GM21381 (cell line): ENCODE results near the gene TK1.
"Not testable (repeated sequence)": the region's sequence is repeated elsewhere in the genome, so short reads cannot be mapped to it uniquely, and the experiment has no call there.

Experiments used
- ATAC-seq: cut with Tn5 transposase; IDR thresholded peaks from one replicate; pipeline ENCODE4 v1.9.1; 2021; ENCODE audit warnings: mild to moderate bottlenecking, moderate library complexity; ENCODE audit not compliant: unreplicated experiment

Gene TK1, protein sequence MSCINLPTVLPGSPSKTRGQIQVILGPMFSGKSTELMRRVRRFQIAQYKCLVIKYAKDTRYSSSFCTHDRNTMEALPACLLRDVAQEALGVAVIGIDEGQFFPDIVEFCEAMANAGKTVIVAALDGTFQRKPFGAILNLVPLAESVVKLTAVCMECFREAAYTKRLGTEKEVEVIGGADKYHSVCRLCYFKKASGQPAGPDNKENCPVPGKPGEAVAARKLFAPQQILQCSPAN

DNA sequence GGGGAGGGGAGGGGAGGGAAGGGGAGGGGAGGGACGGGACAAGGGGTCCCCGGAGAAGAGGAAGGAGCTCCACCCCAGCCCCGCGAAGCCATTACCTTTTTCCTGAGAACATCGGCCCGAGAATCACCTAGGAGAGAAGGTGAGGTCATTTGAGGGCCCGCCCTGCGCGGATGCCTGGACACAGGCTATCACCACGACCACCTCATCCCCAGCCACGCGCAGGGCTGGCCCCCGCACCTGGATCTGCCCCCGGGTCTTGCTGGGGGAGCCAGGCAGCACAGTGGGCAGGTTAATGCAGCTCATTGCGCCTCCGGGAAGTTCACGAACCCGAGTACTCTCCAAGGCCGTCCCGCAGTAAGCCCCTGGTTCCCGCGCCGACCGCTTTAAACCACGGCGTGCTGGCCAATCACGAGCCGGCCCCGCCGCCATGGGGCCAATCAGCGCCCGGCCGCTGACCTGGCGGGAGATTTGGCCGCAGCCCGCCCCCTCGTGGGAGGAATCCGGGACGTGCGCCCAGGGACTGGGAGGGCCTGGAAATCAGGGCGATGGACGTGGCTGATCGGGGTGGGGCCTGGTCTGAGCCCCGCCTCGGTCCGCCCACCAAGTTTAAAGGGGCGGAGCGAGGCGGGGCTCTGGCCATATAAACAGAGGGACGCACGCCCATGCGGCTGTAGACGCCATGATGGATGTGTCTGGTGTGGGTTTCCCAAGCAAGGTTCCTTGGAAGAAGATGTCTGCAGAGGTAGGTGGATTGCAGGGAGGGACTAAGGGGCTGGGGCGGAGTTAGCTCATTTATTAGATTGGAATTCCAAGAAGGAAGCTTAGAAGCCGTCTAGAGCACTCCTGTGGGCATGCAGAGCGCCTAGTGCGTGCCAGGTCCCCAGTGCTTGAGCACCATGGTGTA, at the start of gene TK1, which contains the start of gene AFMID:
TK1 (minus strand) TSS at position 361 of the 904 bp plus-strand sequence; CDS start at position 303, 58 bp downstream.
AFMID (plus strand) TSS at position 671 of the 904 bp plus-strand sequence; CDS start at position 680, 9 bp downstream.
- ATAC-seq, result peak; percentile 94

DNA sequence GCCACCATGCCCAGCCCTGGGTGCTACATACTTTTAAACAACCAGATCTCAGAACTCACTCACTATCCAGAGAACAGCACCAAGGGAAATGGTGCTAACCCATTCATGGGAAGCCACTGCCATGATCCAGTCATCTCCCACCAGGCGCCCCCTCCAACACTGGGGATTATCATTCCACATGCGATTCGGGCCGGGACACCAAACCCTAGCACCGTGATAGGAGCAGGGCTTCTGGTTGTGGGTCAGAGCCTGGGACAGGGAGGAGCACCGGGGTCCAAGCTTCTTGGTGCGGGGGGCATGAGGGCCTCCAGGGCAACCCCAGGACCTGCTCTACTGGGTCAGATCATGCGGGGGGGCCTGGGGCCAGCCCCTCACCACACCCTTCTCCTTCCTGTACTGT, 49.0 kb upstream of the TK1 start:
- ATAC-seq, result no peak

DNA sequence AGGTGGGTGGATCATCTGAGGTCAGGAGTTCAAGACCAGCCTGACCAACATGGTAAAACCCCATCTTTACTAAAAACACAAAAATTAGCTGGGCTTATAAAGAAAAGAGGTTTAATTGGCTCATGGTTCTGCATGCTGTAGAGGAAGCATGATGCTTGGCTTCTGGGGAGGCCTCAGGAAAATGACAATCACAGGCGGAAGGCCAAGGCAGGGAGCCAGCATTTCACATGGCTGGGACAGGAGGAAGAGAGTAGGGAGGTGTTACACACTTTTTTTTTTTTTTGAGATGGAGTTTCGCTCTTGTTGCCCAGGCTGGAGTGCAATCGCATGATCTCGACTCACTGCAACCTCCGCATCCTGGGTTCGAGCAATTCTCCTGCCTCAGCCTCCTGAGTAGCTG, 48.2 kb upstream of the TK1 start:
- ATAC-seq, result not testable (repeated sequence)

DNA sequence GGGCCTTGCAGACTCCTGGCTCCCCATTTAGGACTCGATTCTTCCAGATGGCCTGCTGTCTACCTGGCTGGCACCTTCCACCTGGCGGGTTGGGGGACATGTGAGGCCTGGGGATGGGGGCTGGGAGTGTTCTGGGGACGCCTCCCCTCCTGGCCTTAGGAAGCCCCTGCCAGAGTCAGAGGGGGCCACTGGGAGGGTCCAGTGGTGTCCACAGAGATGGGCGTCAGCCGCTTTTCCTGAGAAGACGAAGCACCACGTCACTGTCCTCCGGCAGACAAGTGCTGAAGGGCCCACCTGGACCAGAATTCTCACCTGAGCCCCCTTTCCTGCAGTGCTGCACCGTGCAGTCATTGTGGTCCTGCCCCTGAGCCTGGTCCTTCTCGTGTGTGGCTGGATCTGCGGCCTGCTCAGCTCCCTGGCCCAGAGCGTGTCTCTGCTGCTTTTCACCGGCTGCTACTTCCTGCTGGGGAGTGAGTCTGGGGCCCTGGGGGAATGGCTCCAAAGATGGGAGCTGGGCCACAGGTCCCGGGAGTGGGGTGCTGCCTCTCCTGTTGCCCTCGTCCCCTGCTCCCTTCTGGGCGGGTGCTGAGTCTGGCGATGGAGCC, 47.5 kb upstream of the TK1 start:
- no peak for ATAC-seq

DNA sequence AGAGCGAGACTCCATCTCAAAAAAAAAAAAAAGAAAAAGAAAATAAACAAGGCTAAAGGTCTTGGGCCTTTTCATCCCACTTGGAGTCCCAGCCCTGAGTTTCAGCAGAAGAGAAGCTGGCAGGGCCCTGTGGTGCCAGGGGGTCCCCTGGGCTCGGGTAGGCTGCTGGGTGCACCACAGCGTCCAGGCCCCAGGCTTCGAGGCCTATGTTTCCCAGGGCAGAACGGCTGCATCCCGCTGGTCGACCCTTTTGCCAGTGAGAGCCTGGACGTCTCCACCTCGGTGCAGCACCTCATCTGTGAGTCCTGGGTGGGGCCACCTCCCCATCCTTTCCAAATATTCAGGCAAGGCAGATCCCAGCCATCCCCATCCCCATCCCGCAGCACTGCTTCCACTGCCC, 46.8 kb upstream of the TK1 start:
- no peak for ATAC-seq

DNA sequence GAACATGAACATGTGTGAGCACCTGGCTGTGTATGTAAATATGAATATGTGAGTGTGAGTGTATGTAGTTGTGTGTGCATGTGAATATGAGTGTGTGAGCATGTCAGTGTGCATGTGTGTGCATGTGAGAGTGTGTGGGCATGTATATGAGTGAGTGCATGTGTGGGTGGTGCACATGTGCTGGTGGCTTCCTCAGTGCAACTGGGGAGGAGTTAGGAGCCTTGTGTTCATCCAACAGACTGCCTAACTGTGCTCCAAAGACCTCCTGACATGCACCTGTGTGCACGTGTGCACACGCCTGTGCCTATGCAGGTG, 46.0 kb upstream of the TK1 start:
- ATAC-seq, result no peak

DNA sequence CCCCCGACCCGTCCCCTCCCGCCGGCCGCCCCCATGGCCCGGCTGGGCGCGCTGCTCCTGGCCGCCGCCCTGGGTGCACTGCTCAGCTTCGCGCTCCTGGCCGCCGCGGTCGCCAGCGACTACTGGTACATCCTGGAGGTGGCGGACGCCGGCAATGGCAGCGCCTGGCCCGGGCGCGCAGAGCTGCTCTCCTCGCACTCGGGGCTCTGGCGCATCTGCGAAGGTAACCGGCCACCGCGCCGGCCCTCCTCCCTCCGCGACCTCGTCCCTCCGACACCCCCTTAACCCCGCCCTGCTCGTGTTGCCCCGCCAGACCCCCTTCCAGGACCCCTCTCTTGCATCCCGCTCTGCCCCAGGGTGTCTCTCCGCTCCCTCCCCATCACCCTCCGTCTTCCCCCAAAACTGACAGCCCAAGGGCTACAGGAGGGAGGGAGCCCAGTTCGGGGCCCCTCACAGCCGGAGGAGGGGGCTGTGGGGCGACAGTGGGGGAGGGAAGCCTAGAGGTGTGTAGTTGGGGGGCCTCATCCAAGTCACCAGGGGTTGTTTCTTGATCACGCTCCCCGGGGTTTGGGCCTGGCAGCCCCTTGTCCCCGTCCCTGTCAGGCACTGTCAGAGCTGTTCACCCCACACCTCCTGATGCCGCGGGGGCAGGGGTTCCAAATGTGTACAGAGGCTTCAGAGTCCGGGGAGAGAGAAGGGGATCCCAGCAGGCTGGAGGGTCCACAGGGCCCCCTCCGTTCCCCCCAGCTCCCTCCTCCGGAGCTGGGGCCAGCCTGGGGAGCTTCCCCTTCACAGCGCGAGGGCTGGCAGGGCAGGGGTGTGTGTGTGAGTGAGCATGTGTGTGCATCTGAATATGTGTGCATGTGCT, 45.4 kb upstream of the TK1 start:
- no peak for ATAC-seq

DNA sequence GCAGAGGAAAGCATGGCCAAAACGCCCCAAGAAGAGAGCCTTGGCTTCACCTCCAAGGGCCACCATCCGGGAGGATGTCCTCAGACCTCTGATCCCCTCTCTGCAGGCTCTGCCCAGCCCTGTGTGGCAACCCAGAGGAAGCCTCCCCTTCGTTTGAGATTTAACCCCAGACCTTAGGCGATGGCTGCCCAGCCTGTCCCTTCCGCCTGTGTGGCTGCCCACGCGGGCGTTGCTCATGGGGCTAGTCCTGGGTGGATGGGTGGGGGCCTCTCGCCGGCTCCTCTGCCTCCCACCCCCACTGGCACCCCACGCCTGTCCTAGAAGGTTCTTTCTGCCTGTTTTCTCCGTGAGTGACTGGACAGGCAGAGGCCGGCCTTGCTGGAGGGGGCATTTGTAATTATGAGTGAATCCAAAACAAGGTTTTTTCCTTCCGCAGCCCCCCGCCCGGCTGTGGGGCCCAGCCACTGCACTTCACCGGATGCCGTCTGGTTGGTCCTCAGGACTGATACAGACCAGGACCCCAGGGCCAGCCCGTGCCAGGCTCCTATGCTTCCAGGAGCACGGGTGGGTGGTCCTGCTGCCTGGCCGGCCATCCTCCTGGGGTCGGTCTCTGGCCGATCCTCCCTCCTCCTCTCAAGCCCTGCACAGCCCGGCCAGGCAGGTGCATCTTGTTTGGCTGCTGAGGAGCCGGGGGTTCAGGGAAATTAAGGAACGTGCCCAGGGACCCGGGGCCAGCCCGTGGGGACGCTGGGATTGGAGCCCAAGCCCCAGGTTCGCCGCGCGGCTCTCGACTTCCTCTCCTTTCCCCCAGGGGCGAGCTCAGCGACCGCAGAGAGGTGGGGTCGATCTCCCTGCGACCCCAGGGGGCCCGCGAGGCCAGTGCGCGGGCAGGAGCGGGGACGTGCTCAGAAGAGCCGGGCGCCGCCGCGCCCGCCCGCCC, 44.4 kb upstream of the TK1 start, which contains the start of gene TMEM235:
TMEM235 (plus strand) TSS at position 636 of the 940 bp plus-strand sequence. CDS start 393 bp downstream, outside the sequence.
- no peak for ATAC-seq

DNA sequence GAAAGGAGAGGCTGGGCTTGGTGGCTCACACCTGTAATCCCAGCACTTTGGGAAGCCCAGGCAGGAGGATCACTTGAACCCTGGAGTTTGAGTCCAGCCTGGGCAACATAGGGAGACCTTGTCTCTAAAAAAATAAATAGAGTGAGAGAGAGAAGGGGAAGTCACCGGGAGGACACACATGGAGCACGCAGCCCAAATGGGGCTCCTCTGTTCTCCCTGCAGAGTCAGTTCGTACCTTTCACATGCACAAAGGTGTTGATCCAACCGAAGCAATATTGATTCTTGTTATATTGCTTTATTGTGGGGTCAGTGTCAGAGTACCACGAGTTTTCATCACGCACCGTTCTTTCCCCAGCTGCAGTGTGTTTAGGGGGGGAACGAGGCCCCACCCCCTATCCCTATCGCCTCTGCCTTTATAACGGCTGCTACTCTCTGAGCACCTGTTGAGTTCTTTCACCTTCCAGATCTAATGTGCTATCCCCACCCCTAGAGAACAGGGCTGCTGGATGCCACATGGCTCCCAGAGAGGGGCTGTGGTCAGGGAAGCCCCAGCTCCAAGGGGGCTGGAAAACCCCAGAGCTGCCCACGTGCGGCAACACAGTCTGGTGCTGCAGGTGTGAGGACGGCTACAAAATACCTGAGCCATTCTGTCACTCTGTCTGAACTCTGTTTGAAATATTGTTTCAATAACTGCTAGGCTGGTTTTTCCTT, 43.6 kb upstream of the TK1 start:
- ATAC-seq, result no peak

DNA sequence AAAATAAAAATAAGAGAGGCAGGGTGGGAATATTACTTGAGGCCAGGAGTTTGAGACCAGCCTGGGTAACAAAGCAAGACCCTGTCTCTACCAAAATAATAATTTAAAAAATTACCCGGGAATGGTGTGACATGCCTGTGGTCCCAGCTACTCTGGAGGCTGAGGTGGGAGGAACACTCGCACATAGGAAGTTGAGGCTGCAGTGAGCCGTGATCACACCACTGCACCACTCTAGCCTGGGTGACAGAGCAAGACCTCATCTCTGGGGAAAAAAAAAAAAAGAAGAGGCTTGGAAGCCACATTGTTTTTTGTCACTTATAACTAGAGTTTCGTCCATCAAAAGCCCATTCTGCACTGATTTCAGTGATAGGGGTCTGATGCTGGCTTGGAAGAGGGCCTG, 41.3 kb upstream of the TK1 start:
- no peak for ATAC-seq

DNA sequence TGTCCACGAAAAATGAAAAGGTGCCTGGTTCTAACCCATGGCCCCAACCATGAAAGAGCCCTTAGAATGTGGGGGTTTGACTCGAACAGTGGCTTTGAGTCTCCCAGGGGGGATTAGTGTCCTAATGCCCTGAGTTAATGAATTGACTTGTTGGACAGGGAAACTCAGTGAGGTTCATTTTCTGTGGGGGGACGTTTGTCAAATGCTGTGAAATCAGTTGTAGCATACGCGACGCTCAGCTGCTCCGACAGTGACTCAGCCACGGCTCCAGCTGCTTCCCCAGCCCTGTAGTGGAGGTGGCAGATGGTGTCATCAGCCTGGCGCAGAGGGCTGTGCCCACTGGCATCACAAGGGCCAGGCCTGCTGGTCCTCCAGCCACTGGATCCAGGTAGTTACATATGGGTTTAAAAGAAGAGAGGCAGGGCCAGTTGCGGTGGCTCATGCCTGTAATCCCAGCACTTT, 40.6 kb upstream of the TK1 start:
- no peak for ATAC-seq

DNA sequence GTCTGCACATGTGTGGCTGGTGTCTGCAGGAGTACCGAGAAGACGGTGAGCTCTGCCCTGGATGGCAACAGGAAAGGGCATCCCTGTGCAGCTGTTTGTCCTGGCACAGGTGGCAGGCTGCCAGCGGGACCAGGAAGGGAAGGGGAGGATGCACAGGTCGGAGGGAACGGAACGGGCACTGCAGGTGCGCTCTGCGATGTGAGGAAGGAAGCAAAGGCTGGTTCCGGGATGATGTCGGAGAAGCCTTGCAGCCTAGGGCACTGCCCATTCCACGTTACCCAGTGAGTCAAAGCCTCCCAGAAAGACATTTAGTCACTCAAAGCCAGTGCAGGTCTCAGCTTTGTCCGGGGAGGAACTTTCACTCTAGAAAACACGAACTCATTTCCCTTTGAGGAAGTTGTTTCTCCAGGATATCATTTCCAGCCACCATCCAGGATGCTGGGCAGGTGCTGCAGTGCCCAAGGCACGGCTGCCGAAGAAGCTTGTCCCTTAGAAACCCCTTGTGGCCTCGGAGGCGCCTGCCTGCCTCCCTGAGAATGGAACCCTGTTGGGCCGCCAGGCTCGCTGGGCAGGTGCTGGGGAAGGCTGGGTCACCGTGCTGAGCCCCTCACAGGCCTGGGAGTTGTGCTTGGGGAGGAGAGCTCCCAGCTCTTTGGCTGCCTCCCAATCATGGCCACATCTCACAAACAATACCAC, 40.1 kb upstream of the TK1 start:
- ATAC-seq, result no peak

DNA sequence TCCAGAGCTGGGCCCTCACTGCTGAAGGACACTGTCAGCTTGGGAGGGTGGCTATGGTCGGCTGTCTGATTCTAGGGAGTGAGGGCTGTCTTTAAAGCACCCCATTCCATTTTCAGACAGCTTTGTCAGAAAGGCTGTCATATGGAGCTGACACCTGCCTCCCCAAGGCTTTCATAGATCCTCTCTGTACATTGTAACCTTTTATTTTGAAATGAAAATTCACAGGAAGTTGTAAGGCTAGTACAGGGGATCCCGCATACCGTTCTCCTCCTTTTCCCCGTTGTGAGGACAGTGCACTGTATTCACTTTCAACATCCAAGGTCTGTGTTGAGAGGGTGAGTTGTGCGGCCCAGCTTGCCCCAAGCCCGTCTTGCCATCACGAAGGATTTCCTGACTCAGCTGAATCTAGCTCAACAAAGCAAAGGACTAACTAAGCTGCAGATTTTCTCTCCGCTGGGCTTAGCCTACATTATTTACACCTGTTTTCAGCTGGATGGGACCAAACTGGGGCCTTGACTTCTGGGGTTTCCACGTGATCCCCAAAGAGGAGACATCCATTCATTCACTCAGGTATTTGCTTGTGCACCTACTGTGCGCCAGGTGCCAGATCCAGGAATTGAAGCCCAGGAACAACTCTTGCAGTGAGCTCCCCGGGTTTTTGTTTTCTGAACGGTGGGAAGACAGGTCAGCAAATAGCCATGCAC, 39.4 kb upstream of the TK1 start:
- ATAC-seq, result no peak

DNA sequence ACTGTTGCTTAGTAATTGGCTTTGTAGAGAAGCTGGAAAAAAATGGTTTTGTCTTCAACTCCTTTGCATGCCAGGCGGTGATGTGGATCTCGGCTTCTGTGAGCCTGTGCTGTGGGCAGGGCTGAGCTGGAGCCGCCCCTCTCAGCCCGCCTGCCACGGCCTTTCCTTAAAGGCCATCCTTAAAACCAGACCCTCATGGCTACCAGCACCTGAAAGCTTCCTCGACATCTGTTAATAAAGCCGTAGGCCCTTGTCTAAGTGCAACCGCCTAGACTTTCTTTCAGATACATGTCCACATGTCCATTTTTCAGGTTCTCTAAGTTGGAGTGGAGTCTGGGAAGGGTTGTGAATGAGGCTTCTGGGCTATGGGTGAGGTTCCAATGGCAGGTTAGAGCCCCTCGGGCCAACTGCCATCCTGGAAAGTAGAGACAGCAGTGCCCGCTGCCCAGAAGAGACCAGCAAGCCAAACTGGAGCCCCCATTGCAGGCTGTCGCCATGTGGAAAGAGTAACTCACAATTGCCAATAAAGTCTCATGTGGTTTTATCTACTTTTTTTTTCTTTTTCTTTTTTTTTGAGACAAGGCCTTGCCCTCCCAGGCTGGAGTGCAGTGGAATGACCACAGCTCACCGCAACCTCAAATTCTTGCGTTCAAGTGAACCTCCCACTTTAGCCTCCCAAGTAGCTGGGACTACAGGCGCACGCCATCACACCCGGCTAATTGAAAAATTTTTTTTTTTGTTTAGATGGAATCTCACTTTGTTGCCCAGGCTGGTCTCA, 38.4 kb upstream of the TK1 start:
- ATAC-seq, result no peak

DNA sequence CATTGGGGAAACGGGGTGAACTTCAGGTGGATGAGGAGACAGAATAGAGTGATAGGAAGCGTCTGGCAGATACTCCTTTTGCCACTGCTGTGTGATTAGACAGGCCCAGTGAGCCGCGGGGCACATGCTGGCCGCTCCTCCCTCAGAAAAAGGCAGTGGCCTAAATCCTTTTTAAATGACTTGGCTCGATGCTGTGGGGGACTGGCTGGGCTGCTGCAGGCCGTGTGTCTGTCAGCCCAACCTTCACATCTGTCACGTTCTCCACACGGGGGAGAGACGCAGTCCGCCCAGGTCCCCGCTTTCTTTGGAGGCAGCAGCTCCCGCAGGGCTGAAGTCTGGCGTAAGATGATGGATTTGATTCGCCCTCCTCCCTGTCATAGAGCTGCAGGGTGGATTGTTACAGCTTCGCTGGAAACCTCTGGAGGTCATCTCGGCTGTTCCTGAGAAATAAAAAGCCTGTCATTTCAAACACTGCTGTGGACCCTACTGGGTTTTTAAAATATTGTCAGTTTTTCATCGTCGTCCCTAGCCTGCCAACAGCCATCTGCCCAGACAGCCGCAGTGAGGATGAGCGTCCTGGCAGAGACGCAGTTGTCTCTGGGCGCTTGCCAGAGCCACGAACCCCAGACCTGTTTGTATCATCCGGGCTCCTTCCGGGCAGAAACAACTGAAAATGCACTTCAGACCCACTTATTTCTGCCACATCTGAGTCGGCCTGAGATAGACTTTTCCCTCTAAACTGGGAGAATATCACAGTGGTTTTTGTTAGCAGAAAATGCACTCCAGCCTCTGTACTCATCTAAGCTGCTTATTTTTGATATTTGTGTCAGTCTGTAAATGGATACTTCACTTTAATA, 37.6 kb upstream of the TK1 start:
- no peak for ATAC-seq

DNA sequence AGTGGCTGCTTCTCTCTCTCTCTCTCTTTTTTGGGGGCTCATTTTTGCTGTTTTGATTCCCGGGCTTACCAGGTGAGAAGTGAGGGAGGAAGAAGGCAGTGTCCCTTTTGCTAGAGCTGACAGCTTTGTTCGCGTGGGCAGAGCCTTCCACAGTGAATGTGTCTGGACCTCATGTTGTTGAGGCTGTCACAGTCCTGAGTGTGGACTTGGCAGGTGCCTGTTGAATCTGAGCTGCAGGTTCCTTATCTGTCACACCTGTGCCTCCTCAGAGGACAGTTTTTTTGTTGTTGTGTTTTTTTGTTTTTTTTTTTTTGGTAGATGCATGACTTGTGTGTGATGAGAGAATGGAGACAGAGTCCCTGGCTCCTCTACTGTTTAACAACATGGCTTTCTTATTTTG, 36.9 kb upstream of the TK1 start:
- ATAC-seq, result no peak
